GM18868 (cell line): ENCODE data around the gene TYRP1.

Source experiments
- ATAC-seq: cut with Tn5 transposase; IDR thresholded peaks from one replicate; pipeline ENCODE4 v1.9.1; 2021; ENCODE audit warnings: mild to moderate bottlenecking, moderate library complexity; ENCODE audit not compliant: unreplicated experiment

The TYRP1 gene

DNA sequence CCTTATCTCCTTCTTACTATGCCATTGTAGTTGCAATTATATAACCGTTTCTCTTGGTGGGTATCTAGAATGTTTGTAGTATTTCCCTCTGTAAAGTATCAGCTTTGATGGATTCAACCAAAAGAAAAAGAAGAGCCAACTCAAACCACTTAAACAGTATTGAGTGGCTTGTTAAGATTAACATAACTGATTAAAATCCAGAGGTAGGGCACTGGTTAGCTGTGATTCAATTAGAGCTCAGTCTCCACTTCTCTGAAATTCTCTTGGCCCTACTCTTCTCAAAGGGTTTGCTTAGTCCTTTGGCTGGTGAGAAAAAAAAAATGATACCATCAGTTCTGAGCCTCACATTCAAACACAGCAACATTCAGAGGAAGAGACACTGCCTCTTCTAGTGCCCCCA lies 37.0 kb downstream of the TYRP1 start:
- ATAC-seq: no peak

DNA sequence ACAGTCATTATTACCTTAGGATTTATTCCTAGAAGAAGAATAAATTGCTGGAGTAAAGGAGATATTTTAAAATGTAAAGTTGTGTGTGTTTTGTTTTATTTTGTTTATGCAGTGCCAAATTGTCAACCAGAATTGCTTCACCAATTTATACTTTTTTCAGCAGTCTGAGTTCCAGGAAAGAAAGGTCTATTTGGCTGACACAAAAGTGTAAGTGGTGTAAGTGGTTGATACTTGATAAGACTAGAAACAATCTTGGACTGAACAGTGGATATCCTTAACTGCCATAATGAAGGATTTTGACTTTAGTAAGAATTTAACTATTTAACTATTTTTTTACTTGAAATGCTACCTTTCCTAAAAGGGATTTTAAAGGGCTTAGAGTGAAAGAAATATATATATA lies 37.7 kb downstream of the TYRP1 start:
- no peak for ATAC-seq

DNA sequence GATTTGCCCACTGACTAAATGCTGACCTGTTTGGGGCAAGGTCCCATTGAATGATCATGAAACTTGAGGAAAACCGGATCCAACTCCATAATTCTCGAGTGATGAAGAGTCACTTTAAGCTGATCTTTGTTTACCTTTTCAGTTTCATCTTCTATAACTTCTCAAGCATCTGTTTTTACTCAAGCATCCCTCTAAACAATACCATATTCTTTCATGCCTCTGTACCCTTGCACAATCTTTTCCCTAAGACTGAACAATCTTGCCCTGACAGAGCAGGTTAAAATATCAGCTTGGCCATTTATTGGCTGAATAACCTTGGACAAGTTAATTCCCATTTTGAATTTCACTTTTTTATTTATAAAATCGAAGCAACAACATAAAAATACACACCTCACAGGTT lies 39.8 kb downstream of the TYRP1 start:
- no peak for ATAC-seq

DNA sequence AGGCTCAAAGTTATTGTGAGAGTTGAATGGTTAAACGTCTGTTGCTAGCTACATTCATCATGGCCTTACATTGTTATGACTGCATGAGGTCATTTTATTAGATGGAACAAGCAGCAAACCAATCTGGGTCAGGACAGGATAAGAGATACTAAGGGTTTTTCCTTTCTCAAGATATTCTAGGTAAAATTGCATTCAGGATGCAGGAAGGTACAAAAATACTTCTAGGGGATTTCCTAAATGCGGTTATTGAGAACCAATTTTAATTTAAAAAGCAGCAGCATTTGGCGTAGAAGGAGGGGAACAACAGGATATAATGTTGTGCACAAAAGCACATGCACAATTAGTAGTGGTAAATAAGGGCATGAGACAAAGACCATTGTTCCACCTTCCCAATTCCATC lies 42.5 kb downstream of the TYRP1 start:
- peak; percentile 71 for ATAC-seq

DNA sequence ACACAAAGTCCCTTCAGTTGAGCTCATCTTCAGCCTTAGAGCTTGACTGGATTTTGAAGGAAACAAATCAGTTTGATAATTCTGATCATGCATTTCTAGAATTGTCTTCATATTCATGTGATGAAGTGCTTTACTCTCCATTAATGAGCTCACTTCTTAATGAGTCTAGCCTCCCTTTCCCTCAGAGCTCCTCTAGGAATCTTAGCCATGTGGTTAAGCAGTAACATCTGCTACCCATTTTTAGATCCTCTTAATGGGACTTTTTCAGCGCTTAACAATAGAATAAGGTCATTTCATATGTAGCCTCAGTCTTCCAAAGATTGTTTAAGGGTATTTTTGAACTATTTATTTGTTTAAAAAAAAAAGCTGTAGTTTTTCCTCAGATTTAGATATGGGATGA lies 44.7 kb downstream of the TYRP1 start:
- ATAC-seq: no peak

DNA sequence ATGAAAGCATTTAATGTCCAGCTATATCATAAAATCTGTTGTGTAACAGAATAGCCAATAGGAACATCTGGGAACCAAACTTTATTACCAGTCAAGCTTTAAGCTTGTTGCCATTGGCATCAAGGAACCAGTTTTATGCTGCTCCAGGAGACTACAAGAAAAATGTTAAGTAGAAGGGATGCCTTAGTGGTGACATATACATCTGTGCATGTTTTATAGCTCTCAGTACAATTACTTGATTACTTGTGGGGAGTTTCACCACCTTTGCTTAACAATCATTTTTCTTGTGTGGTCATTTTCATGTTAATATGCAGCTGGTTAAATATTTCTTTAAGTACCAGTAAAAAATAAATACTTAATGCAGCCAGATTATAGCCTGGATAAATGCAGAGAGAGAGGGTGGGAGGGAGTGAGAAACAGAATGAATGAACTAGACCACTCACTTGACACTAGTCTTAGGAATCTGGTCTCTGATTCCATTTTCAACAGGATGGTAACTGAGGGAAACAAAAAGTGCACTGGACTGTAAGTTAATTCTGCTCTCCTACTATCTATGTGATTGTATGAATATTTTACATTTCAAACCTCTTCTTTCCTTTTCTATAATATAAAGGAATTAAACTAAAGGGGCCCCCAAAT lies 45.9 kb downstream of the TYRP1 start:
- ATAC-seq: no peak

DNA sequence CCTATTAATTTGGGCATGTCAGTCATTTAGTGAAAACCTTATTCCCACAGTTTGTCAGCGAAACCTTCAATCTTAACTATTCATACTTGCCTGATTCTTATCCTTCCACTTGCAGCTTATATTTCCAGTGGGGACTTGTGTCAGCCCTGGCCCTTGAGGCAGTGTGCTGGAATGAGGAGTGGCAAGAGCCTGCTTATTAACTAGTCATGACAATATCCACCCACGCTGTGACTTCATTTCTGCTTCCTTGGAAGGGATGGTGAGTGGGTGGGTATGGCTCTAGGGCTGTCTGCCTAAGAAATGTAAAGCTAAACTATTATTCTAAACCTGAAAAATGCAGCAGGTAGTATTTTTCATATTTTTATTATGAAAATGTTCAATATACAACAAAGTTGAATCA lies 47.7 kb downstream of the TYRP1 start:
- no peak for ATAC-seq

DNA sequence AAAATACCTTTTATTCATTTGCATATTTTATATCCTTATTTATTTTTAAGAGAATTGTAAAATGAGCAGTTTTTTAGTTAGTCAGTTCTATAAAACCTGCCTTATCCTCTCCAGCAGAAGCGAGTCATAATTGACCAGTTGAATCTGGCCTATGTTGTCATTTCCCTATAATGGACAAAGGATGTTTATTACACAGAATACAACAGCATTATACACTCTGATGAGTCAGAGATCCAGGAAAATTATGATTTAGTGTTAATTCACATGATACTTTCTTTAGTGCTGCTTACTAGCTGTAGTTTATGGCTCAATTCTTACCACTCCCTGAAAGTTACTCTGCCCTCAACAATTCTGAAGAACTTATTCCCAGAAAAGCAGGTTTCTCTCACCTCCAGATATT lies 54.8 kb downstream of the TYRP1 start:
- no peak for ATAC-seq

DNA sequence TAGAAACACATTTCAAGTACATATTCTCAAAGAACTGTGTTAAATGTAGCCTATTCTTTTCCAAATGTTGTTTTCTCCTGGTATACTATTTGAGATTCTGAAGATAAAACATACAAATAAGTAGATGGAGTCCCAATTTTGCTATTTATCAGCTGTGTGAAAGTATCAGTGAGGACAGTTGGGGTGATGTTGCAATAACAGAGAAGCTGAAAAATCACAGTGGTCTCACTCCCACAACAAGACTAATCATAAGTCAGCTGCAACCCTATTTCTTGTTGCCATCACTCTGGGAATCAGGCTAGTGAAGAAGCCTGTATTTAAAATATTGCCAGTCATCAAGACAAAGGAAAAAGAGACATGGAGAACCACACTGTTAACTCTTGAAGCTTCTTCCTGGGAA lies 55.8 kb downstream of the TYRP1 start:
- no peak for ATAC-seq

DNA sequence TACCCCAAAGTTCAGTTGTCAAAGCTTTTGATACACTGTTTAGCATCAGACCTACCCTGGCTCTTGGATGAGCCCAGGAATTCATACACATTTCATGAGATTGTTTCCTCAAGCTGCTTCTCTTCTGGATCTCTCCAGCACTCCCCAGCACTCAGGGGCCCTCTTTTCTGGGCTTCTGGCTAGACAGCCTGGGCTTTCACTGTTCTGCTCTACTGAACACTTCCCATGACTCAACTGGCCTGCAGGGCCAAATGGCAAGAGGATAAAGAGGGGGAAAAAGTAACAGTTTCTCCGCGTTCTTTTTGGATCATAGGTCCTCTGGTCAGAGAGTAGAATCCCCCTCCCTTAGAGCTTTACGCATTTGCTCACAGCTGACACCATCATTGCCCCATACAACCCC lies 60.7 kb downstream of the TYRP1 start:
- ATAC-seq: no peak

DNA sequence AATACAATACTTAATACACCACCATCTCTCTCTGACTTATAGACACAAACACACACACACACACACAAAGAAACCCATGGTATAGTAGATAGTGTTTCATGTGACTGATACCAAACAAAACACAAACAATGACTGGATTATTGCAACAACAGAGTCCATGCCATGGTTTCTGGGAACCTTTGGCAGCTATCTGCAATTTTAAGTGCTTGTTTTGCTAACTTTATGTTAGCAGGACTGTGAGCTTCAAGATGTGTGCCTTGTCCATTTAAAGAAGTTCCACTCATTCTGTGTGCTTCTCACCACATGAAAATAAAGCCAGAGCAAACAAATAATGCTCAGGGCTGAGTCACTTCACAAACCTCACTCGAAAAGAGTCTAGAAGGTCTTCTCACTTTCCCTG lies 66.6 kb downstream of the TYRP1 start:
- peak; percentile 60 for ATAC-seq
